Peyer's patch (tissue), 4 donors: ENCODE measurements around the gene HDAC4. TPM values are rescaled to one million over a fixed set of nuclear protein-coding genes. Genes with fewer than 3 reads are reported as not detected.

Experiments
- DNase-seq, 3 donors: peaks; one replicate each; pipeline ENCODE4 v3.0.0-alpha.2; 2017 to 2019
- H3K27ac ChIP-seq, 4 donors: fragments of 200-600 bp; sonication (generic); one replicate each; pipeline ENCODE4 v1.5.1; 2016 to 2019
- H3K27me3 ChIP-seq, 2 donors: fragments of 200-600 bp; sonication (generic); one replicate each; pipeline ENCODE4 v1.5.1; 2019
- H3K36me3 ChIP-seq, 3 donors: fragments of 200-600 bp; sonication (generic); one replicate each; pipeline ENCODE4 v1.5.1; 2016 to 2019
- H3K4me1 ChIP-seq, 4 donors: fragments of 200-600 bp; sonication (generic); one replicate each; pipeline ENCODE4 v1.5.1; 2016 to 2019
- H3K4me3 ChIP-seq, 4 donors: fragments of 200-600 bp; sonication (generic); 1 replicate in 3 of 4; 2 replicates in 1 of 4; pipeline ENCODE4 v1.5.1; 2016 to 2019; ENCODE audit warnings: mild to moderate bottlenecking in 1 of 4
- H3K9me3 ChIP-seq, 4 donors: fragments of 200-600 bp; sonication (generic); one replicate each; pipeline ENCODE4 v1.5.1; 2016 to 2019; ENCODE audit warnings: mild to moderate bottlenecking in 1 of 4
- CTCF ChIP-seq, 6 experiments: fragments of 450-650 bp in 4 of 6; fragments of 200-600 bp in 2 of 6; sonication (generic) in 1 of 6; IDR thresholded peaks; one replicate each; pipeline ENCODE4 v1.5.1; 2017 to 2019; ENCODE audit warnings: antibody characterized with exemption in 6 of 6, mild to moderate bottlenecking in 3 of 6, moderate library complexity in 1 of 6
- POLR2A ChIP-seq, 2 donors: fragments of 450-650 bp; IDR thresholded peaks; one replicate each; pipeline ENCODE4 v1.5.1; 2017; ENCODE audit warnings: antibody characterized with exemption in 2 of 2, mild to moderate bottlenecking in 2 of 2, moderate library complexity in 2 of 2
- total RNA-seq, 4 donors: library from RNA; depleted of rRNA; stranded (reverse); fragments of >200 nt; gene quantifications; one replicate each; pipeline ENCODE4 v1.1.0, GENCODE V29; 2016

HDAC4 gene
- total RNA-seq, 4 donors from 2014 or later, result 28.9 to 198 (median 102) TPM

- Histone ChIP-seq H3K4me1 (peaks cover 0 to 5% (median 0%) of the 10 kb centered on the region in 4 donors), H3K4me3 (no peak overlapping the region), H3K27me3 (no peaks in the 10 kb centered on the region), H3K27ac (no peak overlapping the region), H3K9me3 (no peaks in the 10 kb centered on the region), H3K36me3 (no peaks in the 10 kb centered on the region)
- no peak for TF ChIP-seq CTCF (IDR thresholded peaks at IDR 0.05)
- no peak for TF ChIP-seq POLR2A (IDR thresholded peaks at IDR 0.05)
- DNase-seq, result peak in 1 of 3 donors; percentile 42
These were observed 61.6 kb downstream of the HDAC4 start for GRCh38 chr2:239339241-239339640.

DNA sequence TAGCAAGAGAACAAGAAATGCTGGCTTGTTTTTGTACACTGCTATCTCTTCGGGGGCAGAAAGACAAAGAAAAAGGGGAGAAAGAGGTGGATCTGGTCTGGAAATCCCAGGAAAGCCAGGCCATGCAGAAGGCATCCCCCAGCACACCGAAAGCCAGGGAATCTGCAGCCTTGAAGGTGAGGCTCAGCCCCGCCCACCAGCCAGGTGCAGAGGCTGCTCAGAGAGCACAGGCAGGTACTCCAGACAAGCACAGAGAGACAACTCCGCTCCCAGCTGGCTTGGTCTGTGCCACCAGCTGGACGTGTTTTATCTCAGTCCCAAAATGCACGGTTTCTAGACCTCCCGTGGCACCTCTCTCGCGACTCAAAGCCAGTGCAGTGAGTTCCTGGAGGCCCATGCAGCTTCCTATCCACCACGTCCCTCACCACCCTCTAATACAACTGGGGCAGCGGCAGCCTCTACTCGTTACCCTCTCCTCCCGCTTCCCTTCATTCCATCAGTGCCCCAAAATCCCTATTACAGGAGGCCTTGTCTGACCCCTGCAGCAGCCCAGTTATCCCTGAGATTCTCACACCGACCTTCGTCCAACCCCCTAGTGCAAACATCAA is 62.8 kb downstream of the HDAC4 start:
- peaks cover 0 to 5% (median 0%) of the 10 kb centered on the region in 4 donors for H3K4me1 ChIP-seq
- H3K36me3 ChIP-seq, result no peaks in the 10 kb centered on the region
- no peaks in the 10 kb centered on the region for H3K9me3 ChIP-seq
- H3K27ac ChIP-seq, result peak overlapping the region in 1 of 4 donors; percentile 4
- no peaks in the 10 kb centered on the region for H3K27me3 ChIP-seq
- DNase-seq, result peak in 1 of 3 donors; percentile 50
- H3K4me3 ChIP-seq, result no peak overlapping the region
- TF ChIP-seq CTCF (IDR thresholded peaks at IDR 0.05), result no peak
- no peak for TF ChIP-seq POLR2A (IDR thresholded peaks at IDR 0.05)

GRCh38 chr2:239337122-239337876 is 63.5 kb downstream of the HDAC4 start:
- H3K9me3 ChIP-seq, result no peaks in the 10 kb centered on the region
- H3K27ac ChIP-seq, result peak overlapping the region in 1 of 4 donors; percentile 4
- no peaks in the 10 kb centered on the region for H3K27me3 ChIP-seq
- H3K36me3 ChIP-seq, result no peaks in the 10 kb centered on the region
- peaks cover 0 to 5% (median 0%) of the 10 kb centered on the region in 4 donors for H3K4me1 ChIP-seq
- no peak for DNase-seq
- TF ChIP-seq POLR2A (IDR thresholded peaks at IDR 0.05) (no peak), CTCF (IDR thresholded peaks at IDR 0.05) (no peak)
- H3K4me3 ChIP-seq, result no peak overlapping the region

- Histone ChIP-seq H3K27me3 (no peaks in the 10 kb centered on the region), H3K36me3 (no peaks in the 10 kb centered on the region), H3K9me3 (no peaks in the 10 kb centered on the region), H3K27ac (no peak overlapping the region), H3K4me1 (peaks cover 0 to 34% (median 7%) of the 10 kb centered on the region in 4 donors), H3K4me3 (no peak overlapping the region)
- no peak for DNase-seq
- no peak for TF ChIP-seq CTCF (IDR thresholded peaks at IDR 0.05)
These were observed 69.3 kb downstream of the HDAC4 start for GRCh38 chr2:239331560-239331959.

DNA sequence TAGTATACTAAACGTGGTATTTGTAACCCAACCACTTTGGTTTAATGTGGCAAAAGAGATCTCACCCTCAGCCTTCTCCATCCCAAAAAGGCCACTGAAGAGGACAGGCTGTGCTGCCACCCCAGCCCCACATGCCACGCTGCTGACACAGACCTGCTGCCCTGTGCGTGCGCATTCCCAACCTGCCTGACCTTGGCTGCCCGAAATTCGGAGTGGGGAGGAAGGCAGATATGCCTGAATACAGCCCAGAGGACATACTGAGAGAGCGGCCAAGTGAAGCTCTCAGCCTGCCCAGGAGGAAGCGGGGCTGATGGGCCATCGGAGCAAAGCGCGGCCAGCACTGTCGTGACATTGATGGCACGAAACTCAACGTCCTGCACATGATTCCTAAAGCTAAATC is 70.0 kb downstream of the HDAC4 start:
- Histone ChIP-seq H3K9me3 (no peaks in the 10 kb centered on the region), H3K27me3 (no peaks in the 10 kb centered on the region), H3K4me3 (no peak overlapping the region), H3K36me3 (no peaks in the 10 kb centered on the region), H3K4me1 (peaks cover 0 to 34% (median 7%) of the 10 kb centered on the region in 4 donors), H3K27ac (peak overlapping the region in 1 of 4 donors; percentile 80)
- TF ChIP-seq POLR2A (IDR thresholded peaks at IDR 0.05) (no peak), CTCF (IDR thresholded peaks at IDR 0.05) (no peak)
- no peak for DNase-seq
